GM19372 (cell line): ENCODE measurements around the gene PADI1.

ENCODE experiments used
- ATAC-seq: cut with Tn5 transposase; IDR thresholded peaks from one replicate; pipeline ENCODE4 v1.9.1; 2021; ENCODE audit warnings: mild to moderate bottlenecking, low read depth, moderate library complexity; ENCODE audit not compliant: unreplicated experiment

PADI1 gene

GRCh38 chr1:17196496-17197185 lies 8.3 kb upstream of the PADI1 start:
- ATAC-seq = no peak

GRCh38 chr1:17197696-17198095 lies 7.2 kb upstream of the PADI1 start:
- no peak for ATAC-seq

- no peak for ATAC-seq
These were observed 6.3 kb upstream of the PADI1 start for GRCh38 chr1:17198476-17199258.

- ATAC-seq = no peak
These were observed 5.5 kb upstream of the PADI1 start for GRCh38 chr1:17199267-17200044.

- no peak for ATAC-seq
These were observed 4.7 kb upstream of the PADI1 start for GRCh38 chr1:17200246-17200645.

GRCh38 chr1:17200756-17201155 lies 4.2 kb upstream of the PADI1 start:
- ATAC-seq = no peak

GRCh38 chr1:17201201-17202021 lies 3.5 kb upstream of the PADI1 start:
- no peak for ATAC-seq

- no peak for ATAC-seq
These were observed 724 bp downstream of the PADI1 start for GRCh38 chr1:17205652-17206051.

- ATAC-seq = no peak
These were observed 1.3 kb downstream of the PADI1 start for GRCh38 chr1:17206196-17206595.

GRCh38 chr1:17207046-17207445 lies 2.1 kb downstream of the PADI1 start:
- no peak for ATAC-seq

- ATAC-seq = no peak
These were observed 2.6 kb downstream of the PADI1 start for GRCh38 chr1:17207540-17207939.

- ATAC-seq = no peak
These were observed 3.1 kb downstream of the PADI1 start for GRCh38 chr1:17207966-17208418.

GRCh38 chr1:17208546-17208945 lies 3.6 kb downstream of the PADI1 start:
- ATAC-seq = no peak

- no peak for ATAC-seq
These were observed 4.5 kb downstream of the PADI1 start for GRCh38 chr1:17209430-17209829.

- no peak for ATAC-seq
These were observed 5.2 kb downstream of the PADI1 start for GRCh38 chr1:17210176-17210575.

- ATAC-seq = no peak
These were observed 6.4 kb downstream of the PADI1 start for GRCh38 chr1:17211377-17211776.

- no peak for ATAC-seq
These were observed 7.1 kb downstream of the PADI1 start for GRCh38 chr1:17212009-17212408.

GRCh38 chr1:17212487-17213121 lies 7.7 kb downstream of the PADI1 start:
- ATAC-seq = no peak

- ATAC-seq = no peak
These were observed 8.3 kb downstream of the PADI1 start for GRCh38 chr1:17213148-17213781.
